Measurements from ENCODE around the gene LASP1NB.
A peak's percentile ranks its signal among the peaks of the same experiment; 100 is the strongest.
"Not testable (repeated sequence)": the region's sequence is repeated elsewhere in the genome, so short reads cannot be mapped to it uniquely, and the experiment has no call there.

Gene LASP1NB

DNA sequence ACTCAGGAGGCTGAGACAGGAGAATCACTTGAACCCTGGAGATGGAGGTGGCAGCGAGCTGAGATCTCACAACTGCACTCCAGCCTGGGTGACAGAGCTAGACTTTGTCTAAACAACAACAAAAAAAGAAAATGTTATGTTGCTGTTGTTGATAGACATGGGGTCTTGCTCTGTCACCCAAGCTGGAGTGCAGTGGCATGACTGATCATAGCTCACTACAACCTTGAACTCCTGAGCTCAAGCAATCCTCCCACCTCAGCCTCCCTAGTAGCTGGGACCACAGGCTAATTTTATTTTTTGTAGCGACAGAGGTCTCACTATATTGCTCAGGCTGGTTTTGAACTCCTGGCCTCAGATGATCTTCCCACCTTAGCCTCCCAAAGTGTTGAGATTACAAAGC is 21.8 kb downstream of the LASP1NB start:
- no peak overlapping the region for H3K4me3 ChIP-seq (ENCODE audit: low read length in 3 of 3)
- H3K9ac ChIP-seq (ENCODE audit: low read length in 3 of 3), result no peak overlapping the region
- TF ChIP-seq, protein P1, sequence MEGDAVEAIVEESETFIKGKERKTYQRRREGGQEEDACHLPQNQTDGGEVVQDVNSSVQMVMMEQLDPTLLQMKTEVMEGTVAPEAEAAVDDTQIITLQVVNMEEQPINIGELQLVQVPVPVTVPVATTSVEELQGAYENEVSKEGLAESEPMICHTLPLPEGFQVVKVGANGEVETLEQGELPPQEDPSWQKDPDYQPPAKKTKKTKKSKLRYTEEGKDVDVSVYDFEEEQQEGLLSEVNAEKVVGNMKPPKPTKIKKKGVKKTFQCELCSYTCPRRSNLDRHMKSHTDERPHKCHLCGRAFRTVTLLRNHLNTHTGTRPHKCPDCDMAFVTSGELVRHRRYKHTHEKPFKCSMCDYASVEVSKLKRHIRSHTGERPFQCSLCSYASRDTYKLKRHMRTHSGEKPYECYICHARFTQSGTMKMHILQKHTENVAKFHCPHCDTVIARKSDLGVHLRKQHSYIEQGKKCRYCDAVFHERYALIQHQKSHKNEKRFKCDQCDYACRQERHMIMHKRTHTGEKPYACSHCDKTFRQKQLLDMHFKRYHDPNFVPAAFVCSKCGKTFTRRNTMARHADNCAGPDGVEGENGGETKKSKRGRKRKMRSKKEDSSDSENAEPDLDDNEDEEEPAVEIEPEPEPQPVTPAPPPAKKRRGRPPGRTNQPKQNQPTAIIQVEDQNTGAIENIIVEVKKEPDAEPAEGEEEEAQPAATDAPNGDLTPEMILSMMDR (IDR thresholded peaks at IDR 0.05; ENCODE audit: borderline replicate concordance, extremely low read depth, insufficient read depth), result no peak
- H3K36me3 ChIP-seq (ENCODE audit: control insufficient read depth in 2 of 3, insufficient read depth in 3 of 3, low read length in 3 of 3), result no peaks in the 10 kb centered on the region
- FAIRE-seq, result no peak
- no peaks in the 10 kb centered on the region for H3K27me3 ChIP-seq (ENCODE audit: control insufficient read depth, insufficient read depth, low read length)
- DNase-seq, result peak in 1 of 5 donors; percentile 29
- no peaks in the 10 kb centered on the region for H3K9me3 ChIP-seq (ENCODE audit: control insufficient read depth in 2 of 3, insufficient read depth in 1 of 3, low read length in 3 of 3)
- H3K4me1 ChIP-seq (ENCODE audit: control insufficient read depth in 2 of 3, insufficient read depth in 2 of 3, low read depth in 1 of 3, low read length in 3 of 3), result no peaks in the 10 kb centered on the region
- no peak overlapping the region for H3K27ac ChIP-seq (ENCODE audit: low read depth in 2 of 2, low read length in 2 of 2)
- intact Hi-C loops (cut with DNase I), result no loop called here

DNA sequence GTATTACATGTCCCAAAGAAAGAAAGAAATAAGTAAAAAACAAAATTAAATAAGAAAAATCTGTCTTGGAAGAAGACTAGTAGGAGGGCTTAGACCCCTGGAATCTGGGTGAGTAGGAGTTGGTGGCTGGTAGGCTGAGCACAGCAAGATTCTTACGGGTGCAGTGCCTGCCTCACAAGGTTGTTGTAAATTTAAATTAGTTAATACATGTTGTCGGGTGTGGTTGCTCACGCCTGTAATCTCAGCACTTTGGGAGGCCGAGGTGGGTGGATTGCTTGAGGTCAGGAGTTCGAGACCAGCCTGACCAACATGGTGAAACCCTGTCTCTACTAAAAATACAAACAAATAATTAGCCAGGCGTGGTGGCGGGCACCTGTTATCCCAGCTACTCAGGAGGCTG is 28.4 kb downstream of the LASP1NB start:
- not testable (repeated sequence) for FAIRE-seq

DNA sequence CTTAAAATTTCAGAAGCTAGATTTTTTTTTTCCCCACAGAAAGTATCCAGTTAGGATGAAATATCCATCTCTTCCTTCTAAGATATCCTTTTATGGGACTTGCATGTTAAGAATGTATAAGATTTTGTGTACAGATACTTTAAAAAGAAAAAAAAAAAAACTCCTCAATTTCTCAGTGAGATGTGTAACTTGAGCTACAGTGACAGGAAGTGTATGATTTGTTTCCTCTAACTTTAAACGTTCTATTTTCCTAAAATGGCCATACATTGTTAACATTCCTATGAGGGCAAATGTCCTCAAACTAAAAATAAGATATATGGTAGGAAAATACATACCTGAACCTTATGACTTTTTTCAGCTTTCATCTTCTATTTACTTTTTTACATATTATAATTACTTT is 32.9 kb downstream of the LASP1NB start:
- H3K27me3 ChIP-seq (ENCODE audit: control insufficient read depth, insufficient read depth, low read length), result no peaks in the 10 kb centered on the region
- no peak overlapping the region for H3K9ac ChIP-seq (ENCODE audit: low read length in 3 of 3)
- no peaks in the 10 kb centered on the region for H3K9me3 ChIP-seq (ENCODE audit: control insufficient read depth in 2 of 3, insufficient read depth in 1 of 3, low read length in 3 of 3)
- TF ChIP-seq, protein P1 (IDR thresholded peaks at IDR 0.05; ENCODE audit: borderline replicate concordance, extremely low read depth, insufficient read depth), result no peak
- H3K4me1 ChIP-seq (ENCODE audit: control insufficient read depth in 2 of 3, insufficient read depth in 2 of 3, low read depth in 1 of 3, low read length in 3 of 3), result no peaks in the 10 kb centered on the region
- H3K36me3 ChIP-seq (ENCODE audit: control insufficient read depth in 2 of 3, insufficient read depth in 3 of 3, low read length in 3 of 3), result no peaks in the 10 kb centered on the region
- intact Hi-C loops (cut with DNase I), result no loop called here
- FAIRE-seq, result no peak
- DNase-seq, result no peak
- H3K27ac ChIP-seq (ENCODE audit: low read depth in 2 of 2, low read length in 2 of 2), result no peak overlapping the region
- H3K4me3 ChIP-seq (ENCODE audit: low read length in 3 of 3), result no peak overlapping the region

More for the DNA sequence above, 28.4 kb downstream of the LASP1NB start:
- H3K27ac ChIP-seq (ENCODE audit: low read depth in 2 of 2, low read length in 2 of 2); H3K9ac ChIP-seq (ENCODE audit: low read length in 3 of 3); H3K27me3 ChIP-seq (ENCODE audit: control insufficient read depth, insufficient read depth, low read length); H3K36me3 ChIP-seq (ENCODE audit: control insufficient read depth in 2 of 3, insufficient read depth in 3 of 3, low read length in 3 of 3); H3K4me1 ChIP-seq (ENCODE audit: control insufficient read depth in 2 of 3, insufficient read depth in 2 of 3, low read depth in 1 of 3, low read length in 3 of 3); intact Hi-C loops (cut with DNase I); H3K9me3 ChIP-seq (ENCODE audit: control insufficient read depth in 2 of 3, insufficient read depth in 1 of 3, low read length in 3 of 3); H3K4me3 ChIP-seq (ENCODE audit: low read length in 3 of 3); DNase-seq: not testable (repeated sequence)

DNA sequence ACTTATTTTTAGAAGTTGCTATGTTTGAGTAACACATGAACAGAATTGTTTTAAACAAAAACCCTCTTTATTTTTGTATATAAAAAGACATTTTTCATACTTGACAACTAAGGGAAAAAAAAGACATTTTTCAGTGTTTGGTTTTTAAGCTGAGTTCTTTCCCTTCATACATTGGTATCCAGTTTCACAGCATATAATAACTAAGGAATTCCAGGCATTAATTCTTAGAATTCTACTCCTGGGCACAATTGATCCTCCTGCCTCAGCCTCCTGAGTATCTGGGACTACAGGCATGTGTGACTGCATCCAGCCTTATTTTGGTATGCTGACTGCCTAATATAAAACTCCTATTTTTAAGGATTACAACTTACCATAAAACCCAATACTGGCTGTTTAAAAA is 33.3 kb downstream of the LASP1NB start:
- FAIRE-seq (no peak), DNase-seq (no peak)
- intact Hi-C loops (cut with DNase I), result no loop called here
- Histone ChIP-seq H3K4me1 (ENCODE audit: control insufficient read depth in 2 of 3, insufficient read depth in 2 of 3, low read depth in 1 of 3, low read length in 3 of 3) (no peaks in the 10 kb centered on the region), H3K27ac (ENCODE audit: low read depth in 2 of 2, low read length in 2 of 2) (no peak overlapping the region), H3K9ac (ENCODE audit: low read length in 3 of 3) (no peak overlapping the region), H3K27me3 (ENCODE audit: control insufficient read depth, insufficient read depth, low read length) (no peaks in the 10 kb centered on the region), H3K36me3 (ENCODE audit: control insufficient read depth in 2 of 3, insufficient read depth in 3 of 3, low read length in 3 of 3) (no peaks in the 10 kb centered on the region), H3K4me3 (ENCODE audit: low read length in 3 of 3) (no peak overlapping the region), H3K9me3 (ENCODE audit: control insufficient read depth in 2 of 3, insufficient read depth in 1 of 3, low read length in 3 of 3) (no peaks in the 10 kb centered on the region)
- TF ChIP-seq, protein P1 (IDR thresholded peaks at IDR 0.05; ENCODE audit: borderline replicate concordance, extremely low read depth, insufficient read depth), result no peak
